GM19455 (cell line): ENCODE measurements around the gene RNF125.
"Not testable (repeated sequence)": the region's sequence is repeated elsewhere in the genome, so short reads cannot be mapped to it uniquely, and the experiment has no call there.

Experiments used
- ATAC-seq: cut with Tn5 transposase; IDR thresholded peaks from one replicate; pipeline ENCODE4 v1.9.1; 2021; ENCODE audit not compliant: unreplicated experiment

Gene RNF125

DNA sequence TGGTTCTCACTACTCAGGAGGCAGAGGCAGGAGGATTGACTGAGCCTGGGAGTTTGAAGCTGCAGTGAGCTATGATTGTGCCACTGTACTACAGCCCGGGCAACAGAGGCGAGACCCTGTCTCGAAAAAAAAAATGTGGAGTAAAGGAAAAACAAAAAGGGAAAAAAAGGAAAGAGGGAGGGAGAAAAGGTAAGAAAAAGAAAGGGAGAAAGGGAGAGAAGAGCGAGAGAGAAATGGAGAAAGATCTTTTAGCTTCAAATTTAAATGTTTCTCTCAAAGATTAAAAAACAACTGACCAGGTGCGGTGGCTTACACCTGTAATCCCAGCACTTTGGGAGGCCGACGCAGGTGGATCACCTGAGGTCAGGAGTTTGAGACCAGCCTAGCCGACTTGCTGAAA lies 65.2 kb downstream of the RNF125 start:
- ATAC-seq = no peak

- ATAC-seq = no peak
These were observed 68.3 kb downstream of the RNF125 start for GRCh38 chr18:32086881-32087280.

DNA sequence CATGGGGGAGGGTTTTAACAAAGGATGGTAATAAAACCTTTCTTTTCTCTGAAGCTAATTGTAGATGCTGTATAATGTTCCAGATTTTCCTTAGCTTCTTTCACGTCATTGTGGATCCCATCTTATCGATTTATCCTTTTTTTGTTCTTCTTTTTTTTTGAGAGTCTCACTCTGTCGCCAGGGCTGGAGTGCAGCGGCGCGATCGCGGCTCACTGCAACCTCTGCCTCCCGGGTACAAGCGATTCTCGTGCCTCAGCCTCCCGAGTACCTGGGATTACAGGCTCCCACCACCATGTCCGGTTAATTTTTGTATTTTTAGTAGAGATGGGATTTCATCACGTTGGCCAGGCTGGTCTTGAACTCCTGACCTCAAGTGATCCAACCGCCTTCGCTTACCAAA lies 72.2 kb downstream of the RNF125 start:
- not testable (repeated sequence) for ATAC-seq

DNA sequence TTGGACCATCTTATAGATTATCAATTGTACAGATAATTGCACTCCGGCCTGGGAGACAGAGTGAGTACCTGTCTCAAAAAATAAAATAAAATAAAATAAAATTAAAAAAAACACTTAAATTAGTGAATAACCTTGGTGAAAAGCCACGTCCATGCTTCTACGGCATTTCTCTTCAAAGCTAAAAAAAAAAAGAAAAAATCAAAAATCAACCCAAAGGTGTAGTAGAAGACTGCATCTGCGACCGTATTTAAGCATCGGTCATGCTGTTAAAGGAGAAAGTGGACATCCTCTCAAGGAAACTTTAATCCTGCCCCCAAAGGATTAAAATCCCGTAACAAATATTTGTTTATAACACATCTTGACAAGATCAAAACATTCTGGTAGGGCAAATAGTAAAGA lies 72.7 kb downstream of the RNF125 start:
- ATAC-seq = no peak

DNA sequence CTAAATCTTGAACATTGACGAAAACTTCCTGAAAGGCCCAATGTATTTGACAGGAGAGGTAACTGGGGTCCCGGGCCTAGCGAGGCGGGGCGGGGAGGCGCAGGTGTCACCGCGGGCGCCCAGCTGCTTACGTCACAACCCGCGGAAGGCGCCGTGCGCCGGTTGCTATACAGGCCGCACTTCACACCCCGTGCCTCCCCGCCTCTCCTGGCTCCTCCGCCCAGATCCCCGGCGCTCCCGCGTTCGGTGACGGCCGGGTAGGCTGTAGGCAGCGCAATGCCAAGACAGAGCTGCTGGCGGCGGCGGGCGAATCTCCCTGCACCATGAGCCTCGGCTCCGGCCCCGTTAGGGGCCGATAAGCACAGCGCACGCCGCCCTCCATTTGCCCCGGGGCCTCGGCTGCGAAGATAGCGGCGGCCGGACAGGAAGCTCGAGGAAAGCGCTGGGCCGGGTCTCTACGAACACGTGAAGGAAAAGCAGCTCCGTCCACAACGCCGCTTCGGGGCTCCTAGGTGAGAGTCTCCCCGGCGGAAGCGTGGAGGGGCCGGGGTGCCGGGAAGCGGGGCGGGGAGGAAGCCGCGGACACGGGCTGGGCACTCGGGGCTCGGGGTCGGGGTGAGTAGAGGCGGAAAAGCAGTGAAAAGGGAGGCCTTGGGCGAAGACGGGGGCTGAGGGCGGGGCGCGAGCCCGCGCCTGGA lies 73.2 kb downstream of the RNF125 start, which contains the start of gene RNF138:
Gene RNF138, plus strand, starts transcription at position 151 of the 698 bp plus-strand sequence. CDS start 903 bp downstream, outside the sequence.
- ATAC-seq = peak; percentile 65

DNA sequence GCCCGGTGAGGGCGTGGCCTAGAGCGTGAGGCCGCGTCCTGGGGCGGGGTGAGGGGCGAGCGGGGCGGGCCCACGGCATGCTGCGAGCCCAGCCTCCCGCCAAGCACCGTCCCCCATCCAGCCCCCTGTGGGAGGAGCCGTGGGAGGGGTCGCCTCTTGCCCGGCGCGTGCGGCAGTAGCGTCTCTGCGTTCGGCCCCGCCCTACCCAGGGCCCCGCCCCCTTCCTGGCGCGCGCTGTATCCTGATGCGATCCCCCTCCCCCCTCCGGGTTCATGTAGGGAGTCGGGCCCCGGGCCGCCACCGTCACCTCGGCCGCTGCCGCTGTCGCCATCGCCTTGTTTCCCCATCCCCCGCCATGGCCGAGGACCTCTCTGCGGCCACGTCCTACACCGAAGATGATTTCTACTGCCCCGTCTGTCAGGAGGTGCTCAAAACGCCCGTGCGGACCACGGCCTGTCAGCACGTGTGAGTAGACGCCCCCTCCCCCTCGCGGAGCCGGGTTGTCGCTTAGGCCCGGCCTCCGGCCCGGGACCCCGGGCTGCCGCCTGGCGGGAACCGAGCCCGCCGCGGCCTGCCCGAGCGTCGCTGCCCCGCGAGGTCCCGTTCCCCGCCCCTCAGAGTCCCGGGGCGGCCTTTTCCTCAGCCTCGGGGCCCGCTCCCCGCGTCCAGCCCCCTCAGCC lies 73.9 kb downstream of the RNF125 start:
- ATAC-seq = peak; percentile 77

GRCh38 chr18:32093102-32093511 lies 74.5 kb downstream of the RNF125 start:
- peak; percentile 28 for ATAC-seq

- no peak for ATAC-seq
These were observed 74.9 kb downstream of the RNF125 start for GRCh38 chr18:32093523-32093922.

- no peak for ATAC-seq
These were observed 76.7 kb downstream of the RNF125 start for GRCh38 chr18:32095192-32095899.

DNA sequence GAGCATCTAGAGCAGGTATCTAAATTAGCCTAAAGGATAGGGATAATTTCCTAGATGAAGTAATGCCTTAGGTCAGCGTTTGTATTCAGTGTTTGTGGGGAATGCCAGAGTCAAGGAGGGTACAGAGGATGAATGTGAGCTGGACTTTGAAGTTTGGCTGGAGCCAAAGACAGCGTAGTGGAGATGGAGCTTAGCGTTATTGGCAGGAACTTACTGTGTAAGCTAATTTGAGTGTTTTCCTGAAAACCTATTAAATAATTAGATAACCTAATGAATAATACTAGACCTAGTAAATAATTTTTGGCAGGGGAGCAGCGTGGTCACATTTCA lies 77.2 kb downstream of the RNF125 start:
- no peak for ATAC-seq

GRCh38 chr18:32096946-32097345 lies 78.3 kb downstream of the RNF125 start:
- no peak for ATAC-seq

GRCh38 chr18:32104516-32104915 lies 85.9 kb downstream of the RNF125 start:
- ATAC-seq = no peak

DNA sequence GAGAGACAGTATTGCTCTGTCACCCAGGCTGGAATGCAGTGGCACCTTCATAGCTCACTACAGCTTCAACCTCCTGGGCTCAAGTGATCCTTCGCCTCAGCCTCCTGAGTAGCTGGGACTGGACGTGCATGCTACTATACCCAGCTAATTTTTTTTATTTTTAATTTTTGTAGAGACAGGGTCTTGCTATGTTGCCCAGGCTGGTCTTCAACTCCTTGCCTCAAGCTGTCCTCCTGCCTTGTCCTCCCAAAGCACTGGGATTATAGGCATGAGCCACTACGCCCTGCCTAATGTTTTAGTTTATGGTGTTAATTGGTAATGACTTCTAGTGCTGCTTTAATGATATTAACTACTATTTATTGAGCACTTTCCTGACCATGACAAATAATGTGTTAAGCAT lies 91.4 kb downstream of the RNF125 start:
- no peak for ATAC-seq

DNA sequence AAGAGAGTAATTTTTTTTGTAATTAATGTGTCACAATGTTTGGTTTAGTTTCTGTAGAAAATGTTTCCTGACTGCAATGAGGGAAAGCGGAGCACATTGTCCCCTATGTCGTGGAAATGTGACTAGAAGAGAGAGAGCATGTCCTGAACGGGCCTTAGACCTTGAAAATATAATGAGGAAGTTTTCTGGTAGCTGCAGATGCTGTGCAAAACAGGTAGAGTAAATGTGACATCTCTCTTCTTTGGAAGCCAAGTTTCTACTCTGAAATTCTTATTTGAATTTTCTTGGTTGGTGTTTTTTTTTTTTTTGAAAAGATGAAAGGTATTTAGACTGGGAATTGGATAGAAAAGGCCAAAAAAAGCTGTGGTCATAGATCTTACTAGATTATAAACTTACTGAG lies 93.1 kb downstream of the RNF125 start:
- no peak for ATAC-seq

DNA sequence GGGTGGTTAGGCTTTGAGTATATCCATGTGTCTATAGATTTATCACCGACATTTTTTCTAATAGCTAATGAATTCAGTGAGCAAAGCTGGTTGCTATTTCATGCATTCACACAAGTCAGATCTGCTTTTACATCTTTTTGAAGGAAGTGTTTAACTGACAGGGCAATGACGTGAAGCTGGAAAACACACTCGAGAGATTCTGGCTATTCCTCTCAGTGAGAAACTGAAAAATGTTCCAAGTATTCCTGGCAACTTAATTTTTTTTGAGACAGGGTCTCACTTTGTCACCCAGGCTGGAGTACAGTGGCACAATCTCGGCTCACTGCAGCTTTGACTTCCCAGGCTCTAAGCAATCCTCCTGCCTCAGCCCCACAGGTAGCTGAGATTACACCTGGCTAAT lies 94.2 kb downstream of the RNF125 start:
- no peak for ATAC-seq

DNA sequence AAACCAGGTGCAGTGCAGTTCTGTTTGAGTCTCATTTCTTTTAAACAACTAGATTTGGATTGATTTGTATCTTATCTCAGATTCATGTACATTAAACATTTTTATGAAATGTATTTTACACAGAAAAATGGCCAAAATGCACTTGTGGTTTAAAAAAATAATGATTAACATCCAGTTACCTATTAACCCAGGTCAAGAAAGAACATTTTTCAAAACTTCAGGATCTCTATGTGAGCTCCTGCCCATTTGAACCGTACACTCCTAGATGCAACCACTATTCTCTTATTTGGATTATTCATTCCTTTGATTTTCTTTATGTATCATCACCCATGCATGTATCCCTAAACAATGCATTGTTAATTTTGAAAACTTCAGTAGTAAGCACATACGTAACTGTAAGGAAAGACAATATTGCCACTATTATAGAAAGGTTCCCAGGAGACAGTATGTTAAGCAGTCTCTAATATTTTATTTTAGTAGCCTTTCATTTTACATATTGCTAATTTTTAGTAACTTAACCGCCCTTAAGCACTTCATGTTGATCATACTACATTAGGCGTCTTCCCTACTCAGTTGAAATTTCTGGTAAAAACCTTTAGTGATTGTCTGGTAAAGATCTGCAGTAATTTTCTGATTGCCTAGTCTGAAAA lies 95.8 kb downstream of the RNF125 start:
- no peak for ATAC-seq

DNA sequence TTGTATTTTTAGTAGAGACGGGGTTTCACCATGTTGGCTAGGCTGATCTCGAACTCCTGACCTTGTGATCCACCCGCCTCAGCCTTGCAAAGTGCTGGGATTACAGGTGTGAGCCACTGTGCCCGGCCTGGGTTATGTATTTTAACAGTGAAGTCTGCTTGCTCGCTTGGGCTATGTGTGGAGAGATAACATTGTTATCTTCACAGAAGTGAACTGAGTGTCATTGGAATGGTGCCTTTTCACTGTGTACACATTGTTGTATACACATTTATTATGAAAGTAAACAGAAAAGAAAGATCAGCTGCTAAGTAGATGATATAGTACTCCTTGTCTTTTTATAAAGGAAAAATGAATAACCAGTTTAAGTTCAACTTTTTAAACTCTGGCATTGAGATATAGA lies 103.4 kb downstream of the RNF125 start:
- ATAC-seq = no peak
